T-helper 2 cell (primary cell): ENCODE results near the gene KIF26A.

Experiments
- DNase-seq, 5 experiments: peaks; one replicate each; pipeline versions ENCODE4 v3.0.0 to v3.0.0-alpha.2; 2012 to 2022

The KIF26A gene

DNA sequence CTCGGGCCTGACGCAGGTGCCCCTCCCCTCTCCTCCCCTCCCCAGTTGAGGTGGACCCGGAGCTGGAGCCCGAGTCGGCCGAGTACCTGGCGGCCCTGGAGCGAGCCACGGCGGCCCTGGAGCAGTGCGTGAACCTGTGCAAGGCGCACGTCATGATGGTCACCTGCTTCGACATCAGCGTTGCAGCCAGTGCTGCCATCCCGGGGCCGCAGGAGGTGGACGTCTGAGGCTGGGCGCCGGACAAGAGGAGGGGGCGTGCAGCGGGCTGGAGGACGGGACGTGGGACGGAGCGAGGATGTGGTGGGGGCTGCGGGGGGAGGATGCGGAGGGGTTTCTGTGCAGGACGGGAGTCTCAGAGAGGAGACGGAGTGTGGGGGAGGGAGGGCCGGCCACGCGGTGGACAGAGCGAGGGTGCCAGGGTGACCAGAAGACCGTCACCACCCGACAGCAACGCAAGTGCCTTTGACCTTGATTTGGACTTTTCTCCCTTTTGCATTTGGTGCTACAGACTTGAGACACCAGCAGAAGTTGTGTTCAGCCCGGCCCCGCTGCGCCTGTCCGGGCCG is 41.3 kb downstream of the KIF26A start:
- DNase-seq: no peak

DNA sequence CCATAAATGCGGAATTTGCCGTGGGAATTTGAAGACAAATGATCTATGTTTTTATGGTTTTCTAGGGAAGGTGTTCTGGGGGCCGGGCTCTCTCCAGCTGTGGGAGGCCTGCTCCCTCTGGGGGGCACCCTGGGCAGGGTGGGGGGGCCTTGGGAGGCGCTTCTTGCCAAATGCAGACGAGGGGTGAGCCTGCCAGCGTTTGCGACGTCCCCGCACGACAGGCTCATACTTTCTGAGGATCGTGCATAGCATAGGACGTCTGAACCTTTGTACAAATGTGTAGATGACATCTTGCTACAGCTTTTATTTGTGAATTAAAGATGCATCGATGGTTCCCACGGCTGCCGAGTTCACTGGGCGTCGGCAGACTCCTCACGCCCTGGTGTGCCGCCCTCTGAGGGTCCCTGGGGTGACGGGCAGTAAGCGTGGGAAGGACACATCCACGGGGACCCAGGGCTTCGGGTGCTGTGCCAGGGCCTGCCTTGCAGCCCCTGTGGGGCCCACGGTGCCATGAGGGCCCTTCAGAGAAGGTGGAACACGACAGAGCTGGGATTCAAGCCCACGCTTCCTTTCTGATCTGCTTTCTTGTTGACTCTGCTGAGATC is 42.3 kb downstream of the KIF26A start:
- DNase-seq: no peak

GRCh38 chr14:104181761-104182530 is 43.6 kb downstream of the KIF26A start:
- DNase-seq: no peak

DNA sequence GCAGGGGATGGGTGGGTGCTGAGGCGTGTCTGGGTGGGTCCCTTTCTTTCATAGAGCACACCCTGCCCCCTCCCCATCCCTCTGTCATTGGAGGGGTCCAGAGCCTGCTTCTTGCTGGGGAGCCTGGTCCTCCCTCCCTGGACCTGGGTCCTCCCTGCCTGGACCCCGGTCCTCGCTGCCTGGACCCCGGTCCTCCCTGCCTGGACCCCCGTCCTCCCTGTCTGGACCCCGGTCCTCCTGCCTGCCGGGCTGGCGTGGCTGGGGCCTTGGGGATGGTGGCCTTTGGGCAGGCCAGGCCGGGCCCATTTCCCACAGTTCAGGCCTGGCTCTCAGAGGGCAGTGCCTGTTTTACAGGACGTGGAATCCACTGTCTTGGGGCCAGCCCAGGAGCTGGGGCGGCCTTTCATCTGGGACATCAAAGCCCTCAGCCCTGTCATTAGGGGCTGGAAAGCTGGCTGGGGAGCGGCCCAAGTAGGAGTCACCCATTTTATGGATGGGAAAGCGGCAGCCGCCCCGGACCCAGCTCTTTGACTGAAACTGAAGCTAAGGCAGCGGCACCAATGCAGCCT is 44.6 kb downstream of the KIF26A start:
- DNase-seq: no peak

DNA sequence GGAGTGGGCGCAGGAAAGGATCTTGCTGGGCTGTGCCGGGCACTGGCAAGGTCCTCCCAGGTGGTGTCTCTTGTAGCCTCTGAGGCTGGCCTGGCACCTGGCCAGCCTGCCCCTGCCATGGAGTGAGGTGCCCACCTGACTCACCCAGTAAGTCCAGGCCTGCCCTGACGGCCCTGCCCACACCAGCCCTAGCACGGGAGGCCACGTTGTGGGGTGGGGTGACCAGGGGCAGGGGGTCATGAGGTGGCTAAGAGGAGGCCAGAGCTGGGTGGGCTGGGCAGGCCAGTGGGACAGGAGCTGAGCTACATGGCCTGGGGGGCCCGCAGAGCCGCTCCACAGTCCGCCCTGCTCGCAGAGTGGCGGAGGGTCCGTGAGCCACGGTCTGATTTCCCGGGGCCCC is 45.4 kb downstream of the KIF26A start:
- no peak for DNase-seq

GRCh38 chr14:104184506-104184905 is 46.1 kb downstream of the KIF26A start:
- DNase-seq: no peak

GRCh38 chr14:104184911-104185499 is 46.6 kb downstream of the KIF26A start:
- DNase-seq: no peak

DNA sequence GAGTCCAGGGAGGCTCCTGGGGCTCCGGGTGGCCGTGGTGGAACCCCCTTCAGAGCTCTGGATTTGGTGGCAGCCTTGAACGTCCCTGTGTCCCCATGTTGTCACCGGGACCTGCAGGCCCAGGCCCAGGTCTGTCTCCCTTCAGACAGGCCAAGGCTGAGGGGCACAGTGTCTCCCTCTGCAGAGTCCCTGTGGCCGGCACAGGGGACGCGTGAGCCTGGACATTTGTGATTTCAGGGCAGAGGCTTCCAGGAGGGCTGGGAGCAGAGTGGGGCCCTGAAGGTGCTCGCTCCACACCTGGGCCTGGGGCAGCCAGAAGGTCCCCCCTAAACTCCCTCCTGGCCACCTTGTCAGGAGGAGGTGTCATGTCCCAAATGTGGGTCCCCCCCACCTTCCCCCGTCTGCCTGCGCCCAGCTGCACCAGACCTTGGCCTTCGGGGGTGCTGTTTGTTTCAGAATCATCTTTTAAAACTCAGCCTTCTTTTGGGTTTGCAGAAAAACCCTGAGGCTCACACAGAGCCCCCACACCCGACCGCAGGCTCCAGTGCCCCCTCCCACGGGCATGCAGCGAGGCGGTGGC is 47.6 kb downstream of the KIF26A start:
- DNase-seq: no peak

DNA sequence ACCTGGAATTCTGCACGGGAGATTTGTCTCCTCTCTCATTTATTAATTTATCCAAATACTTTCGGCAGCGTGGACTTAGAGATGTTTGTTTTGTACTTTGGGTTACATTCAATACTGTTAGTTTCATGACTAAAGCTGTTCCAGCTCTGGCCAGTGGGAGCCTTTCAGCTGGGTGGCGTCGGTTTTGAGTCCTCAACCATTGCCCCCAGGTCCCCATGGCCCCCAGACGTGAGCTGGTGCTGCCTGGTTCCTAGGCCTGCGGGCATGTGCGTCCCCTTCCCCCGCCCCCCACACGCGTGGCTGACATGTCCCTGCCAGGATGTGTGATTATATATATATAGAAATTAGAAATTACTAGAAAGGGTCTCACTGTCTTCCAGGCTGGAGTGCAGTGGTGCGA is 48.2 kb downstream of the KIF26A start:
- no peak for DNase-seq

DNA sequence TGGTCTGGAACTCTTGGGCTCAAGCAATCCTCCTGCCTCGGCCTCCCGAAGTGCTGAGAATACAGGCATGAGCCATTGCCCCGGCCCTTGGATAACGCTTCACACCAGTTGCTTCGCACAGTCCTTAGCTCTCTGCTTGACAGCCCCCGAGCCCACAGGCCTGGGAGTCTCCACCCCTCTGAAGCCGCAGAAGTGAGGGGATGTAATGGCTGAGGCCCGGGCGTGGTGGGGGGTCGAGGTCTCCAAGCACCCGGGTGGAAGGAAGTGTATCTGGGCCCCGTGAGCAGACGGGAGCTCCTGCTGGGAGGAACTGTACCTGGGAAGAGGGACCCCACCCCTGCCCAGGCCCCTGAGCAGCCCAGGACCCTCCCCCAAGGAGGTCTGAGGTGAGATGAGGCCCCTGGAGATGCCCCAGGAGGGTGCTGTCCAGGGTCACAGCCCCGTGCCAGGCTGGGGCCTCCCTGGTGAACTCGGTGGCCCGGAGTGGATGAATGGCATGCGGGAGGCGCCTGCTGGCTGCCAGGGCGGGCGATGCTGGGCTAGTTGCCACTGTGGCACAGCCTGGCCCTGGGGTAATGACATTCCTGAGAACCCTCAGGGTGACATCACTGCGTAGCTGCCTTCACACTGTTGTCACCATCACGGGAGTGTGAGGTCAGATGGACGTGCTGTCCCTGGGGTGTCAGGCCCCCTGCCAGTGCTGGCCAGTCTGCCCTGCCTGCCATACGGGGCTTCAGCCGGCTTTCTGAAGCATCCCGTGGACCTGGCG is 48.9 kb downstream of the KIF26A start:
- DNase-seq: no peak

DNA sequence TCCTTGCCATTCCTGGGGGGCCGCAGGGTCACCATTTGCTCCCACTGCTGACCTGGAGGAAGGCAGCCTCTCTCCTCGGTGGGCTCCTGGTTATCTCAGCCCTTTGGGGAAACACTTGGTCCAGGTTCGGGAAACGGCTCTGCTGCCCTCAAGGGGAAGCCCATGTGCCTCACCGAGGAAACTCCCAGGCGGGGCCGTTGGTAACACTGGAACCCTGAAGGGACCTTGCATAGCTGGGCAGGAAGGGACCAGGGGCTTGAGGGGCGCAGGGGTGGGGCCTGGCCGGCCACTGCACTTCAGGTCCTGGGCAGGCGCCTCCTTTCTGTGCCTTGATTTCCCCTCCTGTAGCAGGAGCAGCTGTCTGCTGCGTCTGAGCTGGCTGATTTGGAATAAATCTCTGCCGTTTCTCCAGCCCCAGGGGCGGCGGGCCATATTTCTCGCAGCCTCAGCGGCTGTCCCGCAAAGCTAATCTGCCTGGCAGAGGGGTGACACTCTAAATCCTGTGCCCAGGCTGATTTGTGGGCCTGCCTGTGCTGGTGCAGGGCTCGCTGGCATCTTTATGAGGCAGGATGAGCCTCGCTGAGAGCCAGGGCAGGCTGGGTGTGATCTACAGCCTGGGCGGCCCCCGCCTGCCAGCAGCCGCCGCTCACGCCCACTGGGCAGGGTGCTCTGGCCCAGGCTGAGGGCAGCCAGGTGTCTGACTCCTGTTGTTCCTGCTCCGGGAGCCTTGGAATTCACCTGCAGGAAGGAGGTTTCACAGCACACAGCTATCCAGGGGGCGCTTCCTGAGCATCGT is 49.7 kb downstream of the KIF26A start:
- DNase-seq: no peak

- DNase-seq: no peak
These were observed 50.5 kb downstream of the KIF26A start for GRCh38 chr14:104188727-104189400.

GRCh38 chr14:104189629-104190335 is 51.4 kb downstream of the KIF26A start:
- DNase-seq: no peak

DNA sequence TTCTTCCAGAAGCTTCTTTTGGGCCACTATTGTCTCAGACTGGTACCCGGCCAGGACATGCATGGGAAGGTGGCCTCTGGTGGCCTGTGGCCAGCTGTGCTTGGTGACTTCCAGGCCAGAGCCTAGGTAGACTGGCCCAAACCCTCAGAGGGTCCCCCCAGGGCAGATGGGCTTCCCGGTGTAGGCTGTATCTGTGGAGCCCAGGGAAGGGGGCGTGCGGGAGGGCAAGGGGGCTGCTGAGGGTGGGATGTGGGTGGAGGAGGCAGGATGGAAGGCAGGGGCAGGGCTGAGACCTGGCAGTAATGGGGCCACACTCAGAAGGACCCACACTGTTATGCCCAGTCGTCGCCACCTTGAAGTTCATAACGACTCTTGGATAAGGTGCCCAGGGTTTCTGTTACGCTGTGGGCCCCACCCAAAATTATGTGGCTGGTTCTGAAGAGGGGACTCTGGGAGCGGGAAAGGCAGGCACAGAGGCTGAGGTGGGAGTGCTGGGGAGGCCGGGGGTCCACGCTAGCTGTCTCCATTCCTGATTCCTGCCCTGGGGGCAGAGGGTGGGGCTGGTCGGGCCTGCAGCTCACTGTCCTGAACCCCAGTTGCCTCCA is 52.1 kb downstream of the KIF26A start:
- DNase-seq: no peak

DNA sequence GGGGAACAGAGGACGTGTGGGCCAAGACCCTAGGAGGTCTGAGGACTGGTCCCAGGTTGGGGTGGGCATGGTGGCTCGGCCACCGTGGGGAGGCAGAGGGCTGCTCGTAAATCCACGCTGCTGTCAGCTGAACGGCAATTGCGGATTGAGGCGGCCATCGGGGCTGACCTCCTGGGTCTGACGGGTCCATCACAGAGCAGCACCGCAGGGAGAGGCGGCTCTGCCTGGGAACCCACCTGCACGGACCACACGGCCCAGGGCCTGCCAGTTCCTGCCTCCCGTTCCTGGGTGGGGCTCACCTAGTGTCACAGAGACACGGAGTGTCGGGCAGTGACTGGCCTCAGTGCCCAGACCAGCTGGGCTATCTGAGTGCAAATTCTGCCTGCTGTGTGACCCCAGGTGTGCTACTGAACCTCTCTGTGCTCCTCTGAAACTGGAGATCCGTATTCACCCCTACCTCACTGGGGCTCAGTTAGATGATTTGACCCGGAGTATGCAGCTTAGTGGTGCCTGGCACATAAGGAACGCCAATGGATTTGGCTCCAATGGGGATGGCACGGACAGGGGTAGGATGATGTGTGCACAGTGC is 53.1 kb downstream of the KIF26A start:
- no peak for DNase-seq

DNA sequence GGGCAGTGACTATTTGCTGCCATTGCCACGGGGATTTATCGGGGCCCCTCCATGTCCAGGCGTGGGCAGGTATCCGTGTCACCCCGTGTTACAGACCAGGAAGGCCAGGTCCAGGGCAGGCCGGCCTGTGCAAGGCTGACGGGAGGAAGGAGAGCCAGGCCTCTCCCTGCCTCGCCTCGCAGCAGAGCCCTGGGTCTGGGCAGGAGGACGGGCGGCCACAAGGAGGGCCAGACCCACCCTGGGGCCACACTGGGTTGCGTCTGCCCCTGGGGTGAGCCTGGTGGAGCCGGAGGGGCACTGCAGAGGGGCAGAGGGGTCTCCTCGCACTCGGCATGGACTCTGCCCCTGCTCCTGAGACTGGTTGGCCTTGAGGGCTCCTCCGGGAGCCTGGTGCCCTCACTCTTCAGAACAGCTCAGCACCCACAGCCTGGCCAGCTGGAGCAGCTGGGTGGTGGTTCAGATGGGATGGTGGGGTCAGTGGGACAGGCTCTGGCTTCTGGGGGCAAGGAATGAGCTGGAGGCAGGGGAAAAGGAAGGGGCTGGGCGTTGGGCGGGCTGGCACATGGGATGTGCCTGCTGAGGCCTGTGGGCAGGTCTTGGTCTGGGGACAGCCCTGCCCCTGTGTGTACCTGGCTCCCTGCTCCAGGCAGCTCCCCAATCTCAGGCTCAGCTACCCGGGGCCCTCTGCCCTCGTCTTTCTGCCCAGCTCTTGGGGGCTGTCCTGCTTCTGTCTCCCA is 53.9 kb downstream of the KIF26A start:
- DNase-seq: no peak

DNA sequence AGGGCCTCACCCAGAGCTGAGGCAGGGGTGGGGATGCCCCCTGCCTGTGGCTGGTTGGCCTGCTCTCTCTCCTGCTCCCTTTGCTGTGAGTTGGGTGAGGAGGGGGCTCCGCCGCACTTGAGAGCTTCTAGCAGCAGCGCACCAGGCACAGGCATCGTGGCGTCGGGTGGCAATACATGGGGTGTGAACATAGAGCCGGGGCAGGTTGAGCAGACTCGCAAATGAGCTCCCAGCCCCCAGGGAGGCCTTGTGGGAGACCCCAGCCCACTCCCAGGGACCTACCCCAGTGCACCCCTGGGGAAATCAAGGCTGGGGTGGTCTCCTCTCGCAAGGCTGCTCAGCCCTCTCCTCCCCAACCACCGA is 54.5 kb downstream of the KIF26A start:
- DNase-seq: no peak

DNA sequence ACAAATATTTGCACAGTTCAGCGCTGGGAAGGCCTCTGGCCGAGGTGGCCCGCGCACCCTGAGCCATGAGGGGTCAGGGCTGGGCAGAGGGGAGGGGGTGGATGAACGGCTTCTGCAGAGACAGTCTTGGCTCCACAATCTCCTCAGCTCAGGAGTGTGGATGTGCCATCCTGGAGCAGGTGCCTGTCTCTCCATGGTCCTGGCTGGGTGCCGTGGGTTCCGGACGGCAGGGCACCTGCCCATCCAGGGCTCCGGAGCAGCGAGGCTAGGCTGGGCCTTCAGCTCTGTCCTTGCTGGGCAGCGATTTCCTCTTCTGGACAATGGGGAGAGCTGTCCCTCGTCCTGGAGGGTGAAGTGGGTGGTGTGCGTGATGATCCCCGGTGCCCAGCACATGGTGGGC is 55.6 kb downstream of the KIF26A start:
- no peak for DNase-seq

- no peak for DNase-seq
These were observed 56.3 kb downstream of the KIF26A start for GRCh38 chr14:104194716-104195115.
